ENCODE measurements around the gene DCAF15.

Gene DCAF15

GRCh38 chr19:13932149-13932637 is 20.1 kb upstream of the DCAF15 start:
- no peak for FAIRE-seq
- TF ChIP-seq TAF1 (IDR thresholded peaks at IDR 0.05; ENCODE audit: borderline replicate concordance, low read depth, low read length) (no peak), POLR2AphosphoS5 (IDR thresholded peaks at IDR 0.05; ENCODE audit: low read depth, low read length) (no peak), POLR2A (IDR thresholded peaks at IDR 0.05; ENCODE audit: low read depth, low read length) (no peak)
- DNase-seq (ENCODE audit: insufficient read length): no peak

DNA sequence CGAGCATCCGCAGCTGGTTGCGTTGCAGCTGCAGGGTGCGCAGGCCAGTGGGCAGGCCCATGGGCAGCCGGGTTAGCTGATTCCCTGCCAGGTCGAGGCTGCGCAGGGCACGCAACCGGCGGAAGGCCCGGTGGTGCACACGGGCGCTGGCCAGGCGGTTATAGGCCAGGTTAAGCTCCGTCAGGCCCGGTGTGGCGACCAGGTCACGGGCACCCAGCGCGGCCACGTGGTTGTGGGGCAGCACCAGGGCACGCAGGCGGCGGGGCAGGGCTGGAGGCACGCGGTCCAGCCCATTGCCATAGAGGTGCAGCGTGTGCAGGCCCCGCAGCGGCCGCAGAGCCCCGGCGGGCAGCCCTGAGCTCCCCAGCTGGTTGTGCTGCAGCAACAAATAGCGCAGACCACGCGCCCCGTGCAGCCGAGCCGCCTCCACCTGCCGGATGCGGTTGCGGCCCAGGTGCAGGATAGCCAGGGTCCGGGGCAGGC is 19.4 kb upstream of the DCAF15 start:
- TF ChIP-seq POLR2AphosphoS5 (IDR thresholded peaks at IDR 0.05; ENCODE audit: low read depth, low read length): no peak
- FAIRE-seq (no peak), DNase-seq (ENCODE audit: insufficient read length) (no peak)

- TF ChIP-seq TAF1 (IDR thresholded peaks at IDR 0.05; ENCODE audit: borderline replicate concordance, low read depth, low read length): no peak
- TF ChIP-seq POLR2AphosphoS5 (IDR thresholded peaks at IDR 0.05; ENCODE audit: low read depth, low read length): no peak
- TF ChIP-seq POLR2A (IDR thresholded peaks at IDR 0.05; ENCODE audit: low read depth, low read length): no peak
- FAIRE-seq (no peak), DNase-seq (ENCODE audit: insufficient read length) (no peak)
Observed at GRCh38 chr19:13934785-13935109, 17.6 kb upstream of the DCAF15 start.

DNA sequence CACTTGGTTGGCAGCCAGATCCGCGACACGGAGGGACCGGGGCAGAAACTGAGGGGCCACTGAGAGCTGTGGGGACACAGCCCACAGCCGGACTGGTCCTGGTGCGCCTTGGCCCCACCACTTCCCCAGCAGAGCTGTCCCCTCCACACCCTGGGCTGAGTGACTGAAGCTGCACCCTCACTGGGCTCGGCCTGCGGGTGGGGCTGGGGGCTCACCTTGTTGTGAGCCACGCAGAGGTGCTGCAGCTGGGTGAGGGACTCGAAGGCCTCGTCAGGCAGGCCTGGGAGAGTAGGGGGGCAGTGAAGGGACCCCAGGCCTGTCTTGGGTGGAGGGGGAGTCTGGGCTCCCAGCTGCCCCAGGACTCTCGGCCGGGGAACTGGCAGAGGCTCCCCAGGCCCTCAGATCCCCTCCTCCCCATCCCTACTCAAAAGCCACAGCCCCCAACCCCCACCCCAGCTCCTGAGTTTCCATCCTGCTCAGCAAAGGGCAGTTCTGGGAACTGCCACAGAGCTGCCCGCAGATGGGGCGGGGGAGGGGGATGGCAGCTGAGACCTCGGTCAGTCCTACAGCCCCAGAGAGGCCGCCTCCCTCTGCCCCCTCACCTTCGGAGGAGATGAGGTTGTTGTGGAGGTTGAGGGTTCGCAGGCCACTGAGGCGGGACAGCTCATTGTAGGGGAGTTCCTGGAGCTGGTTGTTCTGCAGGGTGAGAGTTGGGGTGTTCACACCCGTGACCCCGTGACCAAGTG is 16.4 kb upstream of the DCAF15 start:
- FAIRE-seq: no peak
- TF ChIP-seq POLR2AphosphoS5 (IDR thresholded peaks at IDR 0.05; ENCODE audit: low read depth, low read length): no peak
- TF ChIP-seq TAF1 (IDR thresholded peaks at IDR 0.05; ENCODE audit: borderline replicate concordance, low read depth, low read length): no peak
- no peak for DNase-seq (ENCODE audit: insufficient read length)

DNA sequence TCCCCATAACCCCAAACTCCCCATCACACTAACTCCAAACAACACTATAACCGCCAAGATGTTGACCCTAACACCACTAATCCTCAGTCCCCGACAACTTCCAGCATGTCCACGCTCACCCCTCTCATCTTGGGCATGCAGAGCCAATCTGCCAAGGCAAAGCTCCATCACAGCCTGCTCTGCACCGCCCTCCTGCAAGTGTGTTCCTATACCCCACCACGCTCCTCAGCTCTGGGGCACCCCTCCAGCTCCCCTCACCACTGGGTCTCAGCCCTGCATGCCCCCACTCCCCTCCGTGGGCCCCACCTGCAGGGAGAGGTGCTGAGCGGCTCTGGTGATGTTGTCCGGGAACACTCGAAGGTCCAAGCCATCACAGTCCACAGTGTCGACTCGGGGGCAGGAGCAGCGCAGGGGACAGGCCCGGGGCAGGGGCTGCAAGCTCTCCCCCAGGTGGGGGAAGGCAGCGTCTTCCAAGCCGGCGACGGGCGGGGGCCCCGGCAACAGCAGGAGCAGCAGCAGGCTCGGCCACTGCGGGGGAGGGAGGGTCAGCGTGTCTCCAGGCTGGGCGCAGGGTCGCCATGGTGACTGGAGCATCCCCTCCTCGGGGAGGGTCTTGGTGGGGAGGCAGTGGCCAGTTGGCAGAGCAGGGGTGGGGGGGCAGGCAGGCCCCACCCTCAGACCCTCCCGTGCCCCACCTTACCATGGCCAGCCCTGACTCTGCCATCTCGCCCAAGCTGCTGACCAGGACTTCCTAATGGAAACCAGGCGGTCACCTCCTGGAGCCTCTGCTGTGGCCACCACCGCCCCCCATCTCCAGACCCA is 14.6 kb upstream of the DCAF15 start:
- FAIRE-seq: no peak
- TF ChIP-seq POLR2AphosphoS5 (IDR thresholded peaks at IDR 0.05; ENCODE audit: low read depth, low read length) (no peak), TAF1 (IDR thresholded peaks at IDR 0.05; ENCODE audit: borderline replicate concordance, low read depth, low read length) (no peak), POLR2A (IDR thresholded peaks at IDR 0.05; ENCODE audit: low read depth, low read length) (no peak)
- no peak for DNase-seq (ENCODE audit: insufficient read length)

GRCh38 chr19:13938301-13939064 is 13.8 kb upstream of the DCAF15 start, which contains the start of gene PODNL1:
TSS of gene PODNL1 (minus strand) at chr19:13938417. CDS start at chr19:13938181, 236 bp downstream.
- DNase-seq (ENCODE audit: insufficient read length) (no peak), FAIRE-seq (no peak)
- TF ChIP-seq TAF1 (IDR thresholded peaks at IDR 0.05; ENCODE audit: borderline replicate concordance, low read depth, low read length) (no peak), POLR2A (IDR thresholded peaks at IDR 0.05; ENCODE audit: low read depth, low read length) (no peak), POLR2AphosphoS5 (IDR thresholded peaks at IDR 0.05; ENCODE audit: low read depth, low read length) (no peak)

- TF ChIP-seq POLR2A (IDR thresholded peaks at IDR 0.05; ENCODE audit: low read depth, low read length) (no peak), TAF1 (IDR thresholded peaks at IDR 0.05; ENCODE audit: borderline replicate concordance, low read depth, low read length) (no peak), POLR2AphosphoS5 (IDR thresholded peaks at IDR 0.05; ENCODE audit: low read depth, low read length) (no peak)
- FAIRE-seq (no peak), DNase-seq (ENCODE audit: insufficient read length) (no peak)
Observed at GRCh38 chr19:13942023-13942684, 10.2 kb upstream of the DCAF15 start.

DNA sequence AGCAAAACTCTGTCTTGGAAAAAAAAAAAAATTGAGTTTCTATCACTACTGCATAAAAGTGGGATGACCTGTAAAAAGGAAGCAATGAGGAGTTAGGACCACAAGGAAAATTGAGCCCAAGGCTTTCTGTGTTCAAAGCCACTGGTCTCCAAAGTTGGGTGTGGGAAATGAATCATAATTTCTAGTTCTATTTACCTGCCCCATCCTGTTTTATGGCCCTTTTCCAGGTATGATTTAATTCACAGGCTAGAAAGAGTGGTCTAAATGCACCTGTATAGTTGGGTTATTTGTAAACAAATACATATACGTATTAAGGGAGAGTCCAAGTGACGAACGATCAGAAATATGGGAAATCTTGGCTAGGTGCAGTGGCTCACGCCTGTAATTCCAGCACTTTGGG is 5.9 kb upstream of the DCAF15 start:
- TF ChIP-seq POLR2A (IDR thresholded peaks at IDR 0.05; ENCODE audit: low read depth, low read length) (no peak), POLR2AphosphoS5 (IDR thresholded peaks at IDR 0.05; ENCODE audit: low read depth, low read length) (no peak), TAF1 (IDR thresholded peaks at IDR 0.05; ENCODE audit: borderline replicate concordance, low read depth, low read length) (no peak)
- DNase-seq (ENCODE audit: insufficient read length): no peak
- FAIRE-seq: no peak

DNA sequence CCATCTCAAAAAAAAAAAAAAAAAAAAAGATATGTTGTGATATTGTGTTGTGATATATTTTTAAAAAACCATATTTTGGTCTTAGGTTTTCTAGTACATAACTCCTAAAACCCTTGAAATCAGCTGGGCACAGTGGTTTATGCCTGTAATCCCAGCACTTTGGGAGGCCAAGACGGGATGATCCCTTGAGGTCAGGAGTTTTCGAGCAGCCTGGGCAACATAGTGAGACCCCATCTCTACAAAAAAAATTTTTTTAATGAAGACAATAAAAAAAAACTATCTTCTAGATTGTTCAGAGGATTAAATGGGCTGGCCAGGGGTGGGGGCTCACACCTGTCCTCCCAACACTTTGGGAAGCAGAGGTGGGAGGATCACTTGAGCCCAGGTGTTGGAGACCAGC is 1.3 kb upstream of the DCAF15 start:
- DNase-seq (ENCODE audit: insufficient read length) (no peak), FAIRE-seq (no peak)
- TF ChIP-seq POLR2AphosphoS5 (IDR thresholded peaks at IDR 0.05; ENCODE audit: low read depth, low read length) (no peak), TAF1 (IDR thresholded peaks at IDR 0.05; ENCODE audit: borderline replicate concordance, low read depth, low read length) (no peak), POLR2A (IDR thresholded peaks at IDR 0.05; ENCODE audit: low read depth, low read length) (no peak)

- no peak for FAIRE-seq
- no peak for TF ChIP-seq POLR2A (IDR thresholded peaks at IDR 0.05; ENCODE audit: low read depth, low read length)
Observed at GRCh38 chr19:13951799-13952153, 533 bp upstream of the DCAF15 start.

GRCh38 chr19:13952931-13953531 is 722 bp downstream of the DCAF15 start:
- DNase-seq (ENCODE audit: insufficient read length): no peak
- TF ChIP-seq TAF1 (IDR thresholded peaks at IDR 0.05; ENCODE audit: borderline replicate concordance, low read depth, low read length): no peak
- no peak for TF ChIP-seq POLR2AphosphoS5 (IDR thresholded peaks at IDR 0.05; ENCODE audit: low read depth, low read length)
- no peak for TF ChIP-seq POLR2A (IDR thresholded peaks at IDR 0.05; ENCODE audit: low read depth, low read length)
- FAIRE-seq: no peak

More at GRCh38 chr19:13951799-13952153, 533 bp upstream of the DCAF15 start:
- DNase-seq (ENCODE audit: insufficient read length): no peak
